ENCODE measurements around the gene SYTL1.
A peak's percentile ranks its signal among the peaks of the same experiment; 100 is the strongest.

GRCh38 chr1:27300341-27301051 is 41.3 kb upstream of the SYTL1 start:
- no peak for TF ChIP-seq EZH2phosphoT487 (IDR thresholded peaks at IDR 0.05; ENCODE audit: borderline replicate concordance, low read depth, low read length)
- TF ChIP-seq CTCF (conservative IDR thresholded peaks at IDR 0.05; ENCODE audit: low read length), result peak; percentile 90

Measured in OCI-LY7 (cell line).